ENCODE results near the gene ELP4.

DNA sequence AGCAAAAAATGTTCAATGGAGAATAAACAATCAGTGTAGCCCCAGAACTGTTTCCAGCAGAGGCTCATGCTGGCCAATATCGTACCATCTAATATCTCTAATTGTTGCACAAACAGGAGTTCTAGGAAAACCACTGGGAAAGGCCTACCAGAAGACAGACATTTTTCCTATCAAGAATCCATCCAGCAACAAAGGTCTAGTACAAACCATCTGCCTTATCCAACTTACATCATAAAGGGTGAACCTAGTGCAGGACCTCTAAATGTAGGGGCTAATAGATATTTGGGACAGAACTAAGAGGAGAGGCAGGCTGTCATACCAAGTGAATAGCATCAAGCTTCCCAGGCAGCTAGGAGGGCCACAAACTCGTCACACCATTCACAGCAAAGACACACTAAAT is 282.9 kb downstream of the ELP4 start:
- no peak for TF ChIP-seq TAF1 (IDR thresholded peaks at IDR 0.05; ENCODE audit: low read depth, low read length)
- no peak for TF ChIP-seq POLR2A (IDR thresholded peaks at IDR 0.05; ENCODE audit: low read depth, low read length)
- no peak for TF ChIP-seq POLR2AphosphoS5 (IDR thresholded peaks at IDR 0.05; ENCODE audit: low read depth, low read length)
- TF ChIP-seq POU2F2 (IDR thresholded peaks at IDR 0.05; ENCODE audit: low read depth, low read length), result no peak
- TF ChIP-seq SPI1 (IDR thresholded peaks at IDR 0.05; ENCODE audit: low read depth, low read length), result no peak
- TF ChIP-seq PAX5 (IDR thresholded peaks at IDR 0.05; ENCODE audit: insufficient read depth, low read length, severe bottlenecking), result no peak
